Bronchial smooth muscle cell (primary cell): Measurements from ENCODE around the gene TRIM51G. TPM values are rescaled to one million over a fixed set of nuclear protein-coding genes. Genes with fewer than 3 reads are reported as not detected.

Source experiments
- total RNA-seq: library from RNA; depleted of rRNA; stranded (reverse); fragments of >200 nt; gene quantifications from 2 replicates; pipeline ENCODE4 v1.2.1, GENCODE V29; 2014

TRIM51G gene, protein sequence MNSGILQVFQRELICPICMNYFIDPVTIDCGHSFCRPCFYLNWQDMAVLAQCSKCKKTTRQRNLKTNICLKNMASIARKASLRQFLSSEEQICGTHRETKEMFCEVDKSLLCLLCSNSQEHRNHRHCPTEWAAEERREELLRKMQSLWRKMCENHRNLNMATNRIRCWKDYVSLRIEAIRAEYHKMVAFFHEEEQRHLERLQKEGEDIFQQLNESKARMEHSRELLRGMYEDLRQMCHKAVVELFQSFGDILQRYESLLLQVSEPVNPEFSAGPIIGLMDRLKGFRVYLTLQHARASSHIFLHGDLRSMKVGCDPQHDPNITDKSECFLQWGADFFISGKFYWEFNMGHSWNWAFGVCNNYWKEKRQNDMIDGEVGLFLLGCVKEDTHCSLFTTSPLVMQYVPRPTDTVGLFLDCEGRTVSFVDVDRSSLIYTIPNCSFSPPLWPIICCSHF
- total RNA-seq: not detected in 2 replicates

GRCh38 chr11:48983785-48984184 lies at the start of gene TRIM51G:
TSS of gene TRIM51G (minus strand) at chr11:48983885. CDS start at chr11:48981695, 2,190 bp downstream.

DNA sequence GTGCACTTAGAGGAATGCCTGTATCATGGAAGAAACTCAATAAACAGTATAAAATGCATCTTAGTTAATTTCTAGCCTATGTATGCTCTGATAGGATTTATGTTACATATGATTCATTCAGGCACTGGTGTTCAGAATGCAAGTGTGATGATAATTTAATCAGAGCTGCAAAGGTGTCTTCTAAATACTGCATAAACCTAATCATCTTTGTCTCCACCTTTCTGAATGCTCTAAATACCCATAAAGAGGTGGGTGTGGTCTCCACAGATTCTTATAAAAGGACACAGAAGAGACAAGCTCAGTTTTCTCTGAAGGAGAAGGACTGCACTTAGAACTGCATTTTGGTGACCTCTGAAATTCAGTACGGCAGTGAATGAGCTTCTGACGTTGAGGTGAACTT lies 44.8 kb upstream of the TRIM51G start, which contains the start of gene TRIM49B:
Gene TRIM49B (plus strand): TSS at position 301 of the 400 bp plus-strand sequence. CDS start 2,777 bp downstream, outside the sequence.

Other genes starting within 250 kb of the TRIM51G start
- not detected in 2 replicates for gene TRIM49B, start 44.9 kb upstream of the TRIM51G start, total RNA-seq
- not detected in 2 replicates for gene TRIM64C, start 75.2 kb upstream of the TRIM51G start, total RNA-seq
- gene FOLH1, start 224.7 kb upstream of the TRIM51G start, total RNA-seq: not detected in 2 replicates